Hematopoietic multipotent progenitor cell treated with erythropoietin and hydrocortisone succinate and interleukin-3 and kit ligand, for 4 days (in vitro differentiated cells): ENCODE measurements around the gene KCNQ1.

ENCODE experiments used
- DNase-seq: peaks from one replicate; pipeline ENCODE4 v3.0.0-alpha.2; 2015

KCNQ1 gene

DNA sequence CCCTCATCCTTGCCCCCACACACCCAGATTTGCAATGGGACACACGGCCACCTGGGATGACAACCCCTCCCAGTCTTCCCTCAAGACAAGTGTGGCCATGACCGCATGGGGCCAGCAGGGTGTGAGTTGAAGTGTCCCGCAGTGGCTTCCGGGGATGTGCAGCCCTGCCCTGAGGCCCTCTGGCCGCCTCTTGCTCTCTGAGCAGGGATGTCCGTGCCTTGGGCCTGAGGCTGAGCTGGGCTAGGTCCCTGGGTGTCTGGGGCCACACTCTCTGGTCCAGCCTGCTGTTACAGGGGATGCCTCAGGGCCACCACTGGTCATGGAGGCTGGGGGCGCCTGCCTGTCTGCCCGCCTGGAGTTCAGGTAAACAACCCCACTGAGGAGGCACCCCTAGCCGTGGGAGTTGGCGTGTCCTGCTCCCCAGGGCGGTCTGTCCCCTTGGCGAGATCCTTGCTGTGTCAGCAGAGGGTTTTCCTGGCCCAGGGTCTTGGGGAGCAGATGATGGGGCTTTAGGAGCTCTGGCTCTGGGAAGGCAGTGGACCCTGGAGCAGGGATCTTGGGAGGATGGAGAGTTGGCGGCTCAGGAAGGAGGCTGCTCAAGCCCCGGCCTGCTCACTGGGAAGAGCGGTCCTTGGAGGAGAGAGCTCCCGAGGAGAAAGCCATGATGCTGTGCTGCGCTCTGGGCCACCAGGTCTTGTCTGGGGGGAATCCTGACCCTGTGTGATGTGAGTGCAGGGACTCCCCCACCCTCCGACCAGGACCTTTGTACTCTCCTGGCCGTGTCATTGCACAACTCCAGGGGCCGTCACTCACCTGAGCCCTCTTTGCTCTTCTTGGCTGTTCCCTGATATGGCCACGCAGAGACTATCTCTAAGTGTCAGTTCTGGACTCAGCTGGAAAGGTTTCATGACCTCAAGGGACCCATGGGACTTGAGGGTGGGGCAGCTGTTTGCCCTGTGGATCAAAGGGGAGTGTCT lies 67.9 kb downstream of the KCNQ1 start:
- no peak for DNase-seq

DNA sequence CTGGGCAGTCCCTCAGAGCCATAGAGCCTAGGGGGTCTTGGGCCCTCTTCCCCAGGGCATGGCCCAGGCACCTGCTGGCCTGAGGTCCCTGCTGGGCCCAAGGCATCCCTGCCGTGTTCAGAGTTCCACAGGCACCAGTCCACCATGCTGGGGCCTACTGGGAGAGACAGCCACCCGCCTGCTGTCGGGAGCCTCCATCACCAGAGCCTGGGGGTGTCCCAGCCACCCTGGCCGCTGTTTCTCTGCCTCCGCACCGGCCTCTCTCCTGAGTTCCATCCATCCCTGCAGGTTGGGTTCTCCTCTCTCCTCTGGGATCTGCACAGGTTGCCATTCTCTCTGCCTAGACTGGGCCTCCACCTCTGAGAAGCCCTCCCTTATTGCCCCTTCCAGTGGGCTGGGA lies 68.6 kb downstream of the KCNQ1 start:
- DNase-seq = no peak

DNA sequence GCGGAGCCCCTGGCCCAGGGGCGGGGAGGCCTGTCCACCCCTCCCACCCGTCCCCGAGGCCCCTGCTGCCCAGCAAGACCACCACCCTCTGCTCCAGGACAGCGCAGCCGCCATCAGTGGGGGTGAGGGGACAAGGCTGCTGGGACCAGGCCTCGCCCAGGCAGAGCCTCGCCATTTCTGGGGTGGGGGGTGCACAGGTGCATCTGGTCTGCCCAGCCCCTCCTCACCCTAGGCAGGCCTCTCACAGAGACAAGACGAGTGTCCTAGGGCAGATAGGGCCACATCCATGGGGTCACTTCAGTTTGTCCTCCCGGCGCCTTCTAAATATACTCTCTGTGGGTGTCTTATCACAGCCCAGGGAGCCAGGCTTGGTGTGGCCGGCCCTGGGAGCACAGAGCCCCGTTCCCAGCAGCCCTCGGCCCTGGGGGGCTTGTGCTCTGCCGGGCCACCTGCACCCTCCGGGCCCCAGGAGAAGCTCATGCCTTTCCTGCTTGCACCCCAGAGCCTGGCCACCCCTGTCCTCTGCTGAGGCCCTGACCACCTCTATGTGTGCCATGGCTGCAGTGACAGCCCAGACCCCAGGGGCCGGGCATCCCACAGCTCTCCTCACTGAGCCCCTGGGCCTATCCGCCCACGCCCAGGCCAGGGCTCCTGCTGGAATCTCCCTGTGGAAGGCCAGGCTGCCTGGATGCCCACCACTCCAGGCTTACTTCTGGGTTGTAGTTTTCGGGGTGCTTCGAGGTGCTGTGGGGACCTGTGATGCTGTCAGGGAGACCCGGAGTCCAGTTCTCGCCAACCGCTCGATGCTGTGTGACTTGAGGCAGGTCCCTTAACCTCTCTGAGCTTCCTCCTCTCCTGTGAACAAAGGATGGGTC lies 70.8 kb downstream of the KCNQ1 start:
- DNase-seq = no peak

- no peak for DNase-seq
Measured at GRCh38 chr11:2516276-2517015, 71.6 kb downstream of the KCNQ1 start.

DNA sequence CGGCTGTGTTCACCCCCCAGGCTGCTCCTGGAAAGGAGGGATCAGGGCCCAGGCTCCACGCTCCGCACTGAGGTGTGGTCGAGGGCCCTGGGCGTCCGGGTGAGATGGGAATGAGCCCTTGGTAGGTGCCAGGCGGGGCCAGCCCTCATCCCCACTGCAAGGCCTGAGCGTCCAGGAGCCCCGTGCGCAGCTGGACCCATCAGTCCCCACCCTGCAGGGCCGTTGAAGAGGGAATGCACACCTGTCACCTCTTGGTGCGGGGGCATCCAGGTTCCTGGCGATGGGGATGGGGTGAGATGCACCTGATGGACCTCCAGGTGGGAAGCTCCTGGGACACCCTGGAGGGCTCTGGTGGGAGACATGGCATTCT lies 72.2 kb downstream of the KCNQ1 start:
- no peak for DNase-seq

GRCh38 chr11:2517386-2518064 lies 72.7 kb downstream of the KCNQ1 start:
- no peak for DNase-seq

GRCh38 chr11:2518111-2518982 lies 73.5 kb downstream of the KCNQ1 start:
- DNase-seq = no peak

DNA sequence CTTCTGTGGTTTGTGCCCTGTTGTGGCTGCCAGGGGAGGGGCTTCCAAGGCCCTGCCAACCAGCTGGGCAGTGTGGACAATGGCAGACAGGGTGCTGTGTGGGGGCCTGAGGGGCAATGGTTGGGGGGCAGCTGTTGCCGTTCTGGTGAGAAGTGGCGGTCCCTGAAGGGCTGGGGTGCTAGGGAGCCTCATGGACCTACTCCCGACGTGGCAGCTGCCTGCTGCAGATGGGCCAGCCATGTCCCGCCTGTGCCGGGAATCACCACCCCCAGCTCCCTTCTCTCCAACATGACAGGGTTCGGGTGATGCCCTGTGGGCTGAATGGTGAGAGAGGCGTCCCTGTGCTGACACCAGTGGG lies 74.2 kb downstream of the KCNQ1 start:
- no peak for DNase-seq

DNA sequence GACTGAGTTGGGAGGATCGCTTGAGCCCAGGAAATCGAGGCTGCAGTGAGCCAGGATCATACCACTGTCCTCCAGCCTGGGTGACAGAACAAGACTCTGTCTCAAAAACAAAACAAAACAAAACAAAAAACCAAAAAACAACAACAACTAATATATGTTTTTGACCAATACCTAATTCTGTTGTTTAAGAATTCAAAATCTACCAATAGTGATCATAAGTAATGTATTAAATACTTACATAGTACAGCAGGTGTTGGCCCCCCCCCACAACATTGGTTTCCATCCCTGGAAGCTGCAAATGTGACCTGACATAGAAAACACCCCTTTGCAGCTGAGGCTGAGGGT lies 74.7 kb downstream of the KCNQ1 start:
- no peak for DNase-seq

DNA sequence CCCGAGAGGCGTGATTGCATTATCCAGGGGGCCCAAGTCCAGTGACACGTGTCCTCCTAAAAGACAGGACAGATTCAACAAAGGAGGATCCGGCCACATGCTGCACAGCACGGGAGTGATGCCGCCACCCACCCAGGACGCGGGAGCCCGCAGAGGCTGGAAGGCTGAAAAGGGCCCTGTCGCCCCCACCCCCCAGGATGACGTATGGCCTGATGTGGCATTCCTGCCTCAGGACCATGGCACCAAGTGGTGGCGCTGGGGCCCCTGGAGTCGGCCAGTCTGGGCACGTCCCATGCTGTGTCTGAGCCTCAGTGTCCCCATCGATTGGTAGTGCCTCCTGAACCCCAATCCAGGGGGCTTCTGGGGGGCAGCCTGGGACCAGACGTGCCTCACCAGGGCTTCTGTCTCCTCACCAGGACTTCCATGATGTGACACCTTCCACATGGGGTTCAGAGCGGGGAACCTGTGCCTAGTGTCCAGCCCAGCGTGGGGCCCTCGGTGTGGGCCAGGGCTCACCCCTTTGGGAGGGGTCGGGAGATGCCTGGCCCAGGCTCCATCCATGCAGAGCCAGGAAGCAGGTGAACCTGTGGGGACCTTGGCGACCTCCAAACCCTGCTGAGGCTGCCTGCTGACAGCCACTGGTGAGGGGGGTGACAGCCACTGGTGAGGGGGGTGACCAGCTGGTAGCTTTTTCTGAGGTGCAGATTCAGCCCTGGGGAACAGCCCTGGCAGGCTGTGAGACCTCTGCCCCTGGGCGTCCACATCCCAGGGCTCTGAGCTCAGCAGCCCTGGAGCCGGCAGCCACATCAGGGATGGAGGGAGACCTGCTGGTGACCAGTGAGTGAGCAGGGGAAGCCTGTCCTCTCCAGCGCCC lies 75.3 kb downstream of the KCNQ1 start:
- no peak for DNase-seq

DNA sequence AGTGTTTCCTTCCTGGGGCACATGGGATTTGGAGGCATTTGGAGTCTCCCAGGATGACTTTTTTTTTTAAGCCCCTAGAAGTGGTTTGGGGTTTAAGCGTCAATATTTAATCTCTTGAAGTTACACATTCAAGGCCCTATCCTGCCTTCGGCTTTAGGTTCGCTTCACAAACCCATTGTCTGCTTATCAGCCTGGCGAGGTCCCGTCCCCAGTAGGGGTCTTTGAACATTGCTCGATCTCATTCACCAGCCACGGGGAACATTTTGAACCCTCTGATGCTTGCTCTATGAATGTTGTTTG lies 75.9 kb downstream of the KCNQ1 start:
- no peak for DNase-seq

- no peak for DNase-seq
Measured at GRCh38 chr11:2521081-2521732, 76.4 kb downstream of the KCNQ1 start.

- DNase-seq = no peak
Measured at GRCh38 chr11:2521733-2522630, 77.2 kb downstream of the KCNQ1 start.

DNA sequence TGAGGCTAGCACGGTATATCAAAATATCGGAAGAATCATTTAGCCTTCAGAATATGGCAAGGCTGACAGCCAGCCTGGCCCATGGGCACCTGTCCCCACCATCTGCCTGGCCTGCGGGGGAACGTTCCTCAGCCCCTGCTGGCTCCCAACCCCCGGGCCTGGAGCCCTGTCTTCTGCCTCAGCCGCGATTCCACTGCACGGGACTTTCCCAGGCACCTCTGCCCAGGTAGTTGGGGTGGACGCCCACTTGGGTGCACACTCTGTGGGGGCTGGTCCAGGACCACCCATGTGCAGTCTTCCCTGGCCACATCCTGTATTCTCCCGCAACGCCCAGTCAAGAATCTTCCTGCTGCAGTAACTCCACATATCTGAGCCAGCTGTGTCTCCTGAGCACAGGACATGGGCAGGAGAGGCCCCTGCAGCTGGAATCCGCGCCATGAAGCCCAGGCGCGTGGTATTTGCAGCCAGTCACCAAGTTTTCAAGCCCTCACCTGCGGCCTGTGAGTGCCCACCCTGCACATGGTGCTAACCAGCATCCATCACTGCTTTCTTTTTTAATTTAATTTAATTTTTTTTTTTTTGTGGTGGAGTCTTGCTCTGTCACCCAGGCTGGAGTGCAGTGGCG lies 77.9 kb downstream of the KCNQ1 start:
- no peak for DNase-seq

DNA sequence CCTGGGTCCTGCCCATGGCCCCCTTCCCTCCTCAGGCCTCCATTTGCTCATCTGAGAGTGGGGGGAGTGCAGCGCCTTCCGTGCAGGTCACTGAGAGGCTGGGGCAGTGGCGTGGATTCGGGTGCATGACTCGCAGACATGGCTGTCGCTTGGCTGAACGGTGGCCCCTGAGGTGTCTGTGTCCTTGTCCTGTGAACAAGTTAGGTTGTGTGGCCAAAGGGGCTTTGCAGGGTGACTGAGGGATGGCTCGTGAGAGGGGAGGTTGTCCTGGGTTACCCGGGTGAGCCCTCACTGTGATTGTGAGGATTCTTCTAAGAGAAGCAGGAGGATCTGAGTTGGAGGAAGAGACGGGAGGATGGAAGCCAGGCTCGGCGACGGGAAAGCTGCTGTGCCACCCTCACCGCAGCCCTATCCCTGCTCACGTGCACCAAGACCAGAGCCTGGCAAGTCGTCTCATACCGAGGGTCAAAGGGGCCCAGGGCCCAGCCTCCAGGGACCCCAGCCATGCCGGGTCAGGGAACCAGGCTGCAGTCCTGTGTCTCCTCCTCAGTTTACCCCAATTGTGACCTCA lies 79.1 kb downstream of the KCNQ1 start:
- DNase-seq = no peak

GRCh38 chr11:2524446-2525165 lies 79.8 kb downstream of the KCNQ1 start:
- DNase-seq = no peak

DNA sequence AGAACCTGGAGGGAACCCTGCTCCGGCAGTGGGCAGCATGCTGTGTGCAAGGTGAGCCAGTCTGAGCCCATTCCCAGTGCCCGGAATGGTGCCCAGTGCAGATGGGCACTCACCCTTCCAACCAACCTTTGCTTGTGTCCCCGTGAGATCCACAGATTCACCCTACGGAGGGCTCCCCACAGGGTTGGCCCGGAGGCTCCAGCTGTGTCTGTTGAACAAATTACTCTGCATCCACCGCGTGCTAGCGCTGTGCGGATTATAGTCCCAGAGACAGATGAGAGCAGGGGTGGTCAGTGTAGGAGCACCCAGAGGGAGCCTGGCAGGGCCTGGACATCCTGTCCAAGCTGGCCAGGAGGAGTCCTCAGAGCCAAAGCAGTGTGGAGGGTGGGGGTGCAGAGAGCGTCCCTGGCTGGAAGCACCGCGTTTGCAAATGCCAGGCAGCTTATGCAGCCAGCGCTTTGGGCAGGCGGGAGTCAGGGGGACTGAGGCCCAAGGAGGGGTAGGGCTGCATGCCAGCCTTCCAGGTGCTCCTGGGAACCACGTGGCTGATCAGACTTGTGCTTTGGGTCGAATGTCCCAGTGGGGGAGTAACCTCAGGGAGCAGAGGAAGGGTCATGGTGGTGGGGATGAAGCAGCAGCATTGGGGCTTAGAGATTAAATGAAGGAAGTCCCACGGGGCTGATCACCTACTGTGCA lies 80.5 kb downstream of the KCNQ1 start:
- no peak for DNase-seq
